NT2/D1 (cell line): ENCODE data around the gene TGFBR3.

ENCODE experiments used
- SUZ12 ChIP-seq: IDR thresholded peaks from 2 replicates; pipeline ENCODE4 v1.6.1; 2011; ENCODE audit not compliant: insufficient read length, insufficient read depth; ENCODE audit errors: extremely low read depth
- YY1 ChIP-seq: IDR thresholded peaks from 2 replicates; pipeline ENCODE4 v1.6.1; 2011; ENCODE audit not compliant: insufficient read length, insufficient read depth

DNA sequence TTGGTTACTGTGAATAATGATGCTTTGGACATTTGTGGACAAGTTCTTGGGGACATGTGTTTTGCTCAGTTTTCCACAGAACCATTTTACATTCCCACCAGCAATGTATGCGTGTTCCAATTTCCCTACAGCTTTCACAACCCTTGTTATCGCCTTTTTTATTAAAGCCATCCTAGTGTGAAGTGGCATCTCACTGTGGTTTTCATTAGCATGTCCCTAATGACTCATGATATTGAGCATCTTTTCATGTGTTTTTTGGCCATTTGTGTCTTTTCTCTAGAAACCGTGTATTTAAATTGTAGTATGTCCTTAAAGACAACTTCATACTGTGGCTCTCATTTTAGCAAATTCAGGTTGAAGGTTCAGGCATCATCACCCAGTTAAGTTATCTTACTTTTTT is 132.1 kb downstream of the TGFBR3 start:
- TF ChIP-seq SUZ12 (no peak), YY1 (no peak)
